Upper lobe of left lung (tissue), 4 donors: ENCODE measurements around the gene TTC28.

ENCODE experiments used
- CTCF ChIP-seq, 6 experiments: fragments of 450-650 bp in 4 of 6; fragments of 200-600 bp in 2 of 6; sonication (generic) in 2 of 6; IDR thresholded peaks; one replicate each; pipeline ENCODE4 v1.5.1; 2016 to 2019; ENCODE audit warnings: antibody characterized with exemption in 6 of 6
- EP300 ChIP-seq, 4 donors: sonication (generic); formaldehyde crosslinking; IDR thresholded peaks; one replicate each; pipeline ENCODE4 v1.5.1; 2017; ENCODE audit warnings: antibody characterized with exemption in 4 of 4, control low read depth in 2 of 4
- POLR2A ChIP-seq, 4 donors: fragments of 450-650 bp; IDR thresholded peaks; one replicate each; pipeline ENCODE4 v1.5.1; 2016 to 2017; ENCODE audit warnings: antibody characterized with exemption in 4 of 4, mild to moderate bottlenecking in 2 of 4
- POLR2AphosphoS5 ChIP-seq, 2 donors: sonication (generic); formaldehyde crosslinking; IDR thresholded peaks; one replicate each; pipeline ENCODE4 v1.5.1; 2017; ENCODE audit warnings: antibody characterized with exemption in 2 of 2

- no peak for TF ChIP-seq CTCF (IDR thresholded peaks at IDR 0.05)
- TF ChIP-seq POLR2A (IDR thresholded peaks at IDR 0.05) = no peak
- TF ChIP-seq POLR2AphosphoS5 (IDR thresholded peaks at IDR 0.05) = no peak
- no peak for TF ChIP-seq EP300 (IDR thresholded peaks at IDR 0.05)
Observed at GRCh38 chr22:28670161-28670560, 9.5 kb downstream of the TTC28 start.
